ENCODE results near the gene SLFNL1.

GRCh38 chr1:40984066-40984465, 37.5 kb downstream of the SLFNL1 start:
- TF ChIP-seq CTCF (IDR thresholded peaks at IDR 0.05), result no peak
- no peak for TF ChIP-seq POLR2A (IDR thresholded peaks at IDR 0.05)
